Fibroblast of the aortic adventitia (primary cell): ENCODE measurements around the gene DCST2. TPM values are rescaled to one million over a fixed set of nuclear protein-coding genes. Genes with fewer than 3 reads are reported as not detected.

Experiments
- DNase-seq: peaks from one replicate; pipeline ENCODE4 v3.0.0-alpha.2; 2010; ENCODE audit warnings: low read depth
- H3K4me3 ChIP-seq: 2 replicates; pipeline ENCODE4 v1.5.1; 2011; ENCODE audit warnings: low read depth, mild to moderate bottlenecking, control low read depth, low read length, moderate library complexity
- CTCF ChIP-seq: IDR thresholded peaks from 2 replicates; pipeline ENCODE4 v1.5.1; 2011; ENCODE audit warnings: mild to moderate bottlenecking, low read length, control low read depth, inconsistent platforms; ENCODE audit not compliant: insufficient read depth
- total RNA-seq: library from RNA; depleted of rRNA; stranded (reverse); fragments of >200 nt; gene quantifications from 2 replicates; pipeline ENCODE4 v1.2.3, GENCODE V29; 2012; ENCODE audit warnings: low replicate concordance

Gene DCST2
- total RNA-seq, 1 donor: 0.09 TPM

GRCh38 chr1:155035936-155036335 is 2.4 kb upstream of the DCST2 start:
- no peak overlapping the region for H3K4me3 ChIP-seq
- no peak for TF ChIP-seq CTCF
- DNase-seq: no peak

GRCh38 chr1:155034318-155035208 is 982 bp upstream of the DCST2 start:
- TF ChIP-seq CTCF: no peak
- no peak overlapping the region for H3K4me3 ChIP-seq
- no peak for DNase-seq

- H3K4me3 ChIP-seq: no peak overlapping the region
- TF ChIP-seq CTCF: no peak
- no peak for DNase-seq
These were observed 695 bp downstream of the DCST2 start for GRCh38 chr1:155032886-155033285.

- DNase-seq: no peak
- no peak for TF ChIP-seq CTCF
- no peak overlapping the region for H3K4me3 ChIP-seq
These were observed 2.7 kb downstream of the DCST2 start for GRCh38 chr1:155030899-155031298.

- no peak for DNase-seq
- H3K4me3 ChIP-seq: no peak overlapping the region
- TF ChIP-seq CTCF: no peak
These were observed 3.3 kb downstream of the DCST2 start for GRCh38 chr1:155030243-155030795.

GRCh38 chr1:155029513-155030242 is 3.9 kb downstream of the DCST2 start:
- H3K4me3 ChIP-seq: no peak overlapping the region
- DNase-seq: no peak
- TF ChIP-seq CTCF: no peak
